Osteoblast (primary cell): ENCODE data around the gene ADARB2. TPM values are rescaled to one million over a fixed set of nuclear protein-coding genes. Genes with fewer than 3 reads are reported as not detected.
"Not testable (repeated sequence)": the region's sequence is repeated elsewhere in the genome, so short reads cannot be mapped to it uniquely, and the experiment has no call there.

ENCODE experiments used
- DNase-seq: peaks from one replicate; pipeline ENCODE4 v3.0.0; 2011; ENCODE audit warnings: low spot score, mixed read lengths; ENCODE audit not compliant: insufficient read length; ENCODE audit errors: missing footprints
- H2AFZ ChIP-seq: 2 replicates; pipeline ENCODE4 v1.6.0; 2011; ENCODE audit warnings: mild to moderate bottlenecking, low read length
- H3K27ac ChIP-seq: 2 replicates; pipeline ENCODE4 v1.5.1; 2011; ENCODE audit warnings: mild to moderate bottlenecking, low read depth, low read length, moderate library complexity
- H3K27me3 ChIP-seq: 2 replicates; pipeline ENCODE4 v1.6.0; 2012; ENCODE audit warnings: mild to moderate bottlenecking, control low read depth, inconsistent platforms, low read length, moderate library complexity; ENCODE audit not compliant: insufficient read depth
- H3K36me3 ChIP-seq: 2 replicates; pipeline ENCODE4 v1.5.1; 2011; ENCODE audit warnings: mild to moderate bottlenecking, low read length, control low read depth, moderate library complexity; ENCODE audit not compliant: insufficient read depth
- H3K4me1 ChIP-seq: 2 replicates; pipeline ENCODE4 v1.5.1; 2011; ENCODE audit warnings: mild to moderate bottlenecking, low read length, control low read depth, moderate library complexity; ENCODE audit not compliant: insufficient read depth
- H3K4me2 ChIP-seq: 2 replicates; pipeline ENCODE4 v1.6.0; 2011; ENCODE audit warnings: mild to moderate bottlenecking, low read length; ENCODE audit not compliant: insufficient read depth
- H3K4me3 ChIP-seq: fragments of 200-600 bp; sonication (generic); 3 replicates; pipeline ENCODE4 v1.5.1; 2012; ENCODE audit warnings: mild to moderate bottlenecking, low read length, inconsistent platforms; ENCODE audit not compliant: insufficient read depth
- H3K79me2 ChIP-seq: 2 replicates; pipeline ENCODE4 v1.6.0; 2012; ENCODE audit warnings: mild to moderate bottlenecking, low read length, control low read depth, inconsistent platforms; ENCODE audit not compliant: insufficient read depth
- H3K9me3 ChIP-seq: 2 replicates; pipeline ENCODE4 v1.5.1; 2011; ENCODE audit warnings: low read depth, low read length, control low read depth
- H4K20me1 ChIP-seq: 2 replicates; pipeline ENCODE4 v1.6.0; 2012; ENCODE audit warnings: mild to moderate bottlenecking, low read length, control low read depth; ENCODE audit not compliant: insufficient read depth
- CTCF ChIP-seq: IDR thresholded peaks from 2 replicates; pipeline ENCODE4 v1.5.1; 2011; ENCODE audit warnings: mild to moderate bottlenecking, low read depth, low read length, moderate library complexity; ENCODE audit errors: extremely low read depth
- total RNA-seq: library from RNA; depleted of rRNA; stranded (reverse); fragments of >200 nt; gene quantifications from 2 replicates; pipeline ENCODE4 v1.2.3, GENCODE V29; 2012

ADARB2 gene
- total RNA-seq, 1 donor = not detected

GRCh38 chr10:1160561-1161314, 576.6 kb downstream of the ADARB2 start:
- Histone ChIP-seq H3K9me3 (no peaks in the 10 kb centered on the region), H2AFZ (no peak overlapping the region), H3K4me3 (no peak overlapping the region), H3K36me3 (no peaks in the 10 kb centered on the region), H3K4me2 (no peak overlapping the region), H3K27me3 (no peaks in the 10 kb centered on the region), H3K4me1 (no peaks in the 10 kb centered on the region), H4K20me1 (no peaks in the 10 kb centered on the region), H3K27ac (no peak overlapping the region), H3K79me2 (no peaks in the 10 kb centered on the region)
- no peak for TF ChIP-seq CTCF
- DNase-seq = peak; percentile 43

DNA sequence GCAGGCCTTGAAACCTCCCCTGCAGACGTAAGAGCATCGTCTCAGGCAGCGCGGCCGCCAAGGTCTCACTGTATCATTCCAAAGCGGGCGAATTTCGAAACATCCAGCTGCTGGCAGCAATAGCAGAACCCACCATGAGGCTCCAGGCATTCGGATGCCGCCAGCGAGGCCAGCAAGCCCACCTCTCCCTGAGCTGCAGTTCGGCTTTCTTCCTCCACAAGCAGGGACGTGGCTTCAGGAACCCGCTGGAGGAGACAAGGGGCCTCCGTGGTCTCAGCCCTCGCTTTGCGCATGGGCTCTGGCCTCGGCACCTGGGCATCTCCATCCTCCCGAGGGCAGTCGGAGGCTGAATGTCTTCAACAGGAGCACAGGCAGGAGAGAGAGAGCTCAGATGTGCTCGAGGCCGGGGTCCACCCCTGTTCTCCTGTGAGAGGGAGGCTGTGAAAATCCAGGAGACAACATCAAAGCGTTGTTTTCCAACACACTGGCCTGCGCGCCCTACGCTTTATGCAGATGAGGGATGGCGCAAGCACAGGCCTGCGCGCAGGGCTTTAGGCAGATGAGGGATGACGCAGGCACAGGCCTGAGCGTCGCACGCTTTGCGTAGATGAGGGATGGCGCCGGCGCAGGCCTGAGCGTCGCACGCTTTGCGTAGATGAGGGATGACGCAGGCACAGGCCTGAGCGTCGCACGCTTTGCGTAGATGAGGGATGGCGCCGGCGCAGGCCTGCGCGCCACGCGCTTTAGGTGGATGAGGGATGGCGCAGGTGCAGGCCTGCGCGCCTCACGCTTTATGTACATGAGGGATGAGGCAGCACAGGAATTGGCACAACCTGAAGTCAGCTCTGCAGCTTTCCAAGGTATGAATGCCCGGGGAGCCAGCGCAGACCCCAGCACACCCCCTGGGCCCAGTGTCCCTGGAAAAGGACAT, 577.9 kb downstream of the ADARB2 start:
- Histone ChIP-seq H3K4me2 (no peak overlapping the region), H3K27ac (no peak overlapping the region), H3K9me3 (no peaks in the 10 kb centered on the region), H4K20me1 (no peaks in the 10 kb centered on the region), H3K79me2 (no peaks in the 10 kb centered on the region), H2AFZ (no peak overlapping the region), H3K4me3 (no peak overlapping the region), H3K4me1 (no peaks in the 10 kb centered on the region), H3K27me3 (no peaks in the 10 kb centered on the region), H3K36me3 (no peaks in the 10 kb centered on the region)
- no peak for TF ChIP-seq CTCF
- DNase-seq = peak; percentile 36

GRCh38 chr10:1158536-1158935, 578.8 kb downstream of the ADARB2 start:
- not testable (repeated sequence) for H3K27ac ChIP-seq

GRCh38 chr10:1158066-1158465, 579.3 kb downstream of the ADARB2 start:
- no peaks in the 10 kb centered on the region for H3K9me3 ChIP-seq
- no peak for TF ChIP-seq CTCF
- no peak for DNase-seq
- H2AFZ ChIP-seq = no peak overlapping the region
- H3K79me2 ChIP-seq = no peaks in the 10 kb centered on the region
- no peak overlapping the region for H3K27ac ChIP-seq
- H4K20me1 ChIP-seq = no peaks in the 10 kb centered on the region
- no peak overlapping the region for H3K4me2 ChIP-seq
- H3K4me3 ChIP-seq = no peak overlapping the region
- no peaks in the 10 kb centered on the region for H3K27me3 ChIP-seq
- no peaks in the 10 kb centered on the region for H3K4me1 ChIP-seq
- no peaks in the 10 kb centered on the region for H3K36me3 ChIP-seq

More at GRCh38 chr10:1158536-1158935, 578.8 kb downstream of the ADARB2 start:
- H3K79me2 ChIP-seq, H3K27me3 ChIP-seq, H3K36me3 ChIP-seq, H3K4me2 ChIP-seq, H4K20me1 ChIP-seq, H2AFZ ChIP-seq, H3K4me3 ChIP-seq, H3K9me3 ChIP-seq, H3K4me1 ChIP-seq: not testable (repeated sequence)
- peak; percentile 26 for DNase-seq
